Neural cell (in vitro differentiated cells): Measurements from ENCODE around the gene GMPR. TPM values are rescaled to one million over a fixed set of nuclear protein-coding genes. Genes with fewer than 3 reads are reported as not detected.

ENCODE experiments used
- H2AFZ ChIP-seq: fragments of 200-600, 300-800 bp; sonication (generic), shearing (Covaris generic); 2 replicates; pipeline ENCODE4 v1.6.0; 2014; ENCODE audit warnings: low read depth, mild to moderate bottlenecking, antibody characterized with exemption, low read length, moderate library complexity
- H3F3A ChIP-seq: fragments of 200-600 bp; shearing (Covaris generic); 2 replicates; pipeline ENCODE4 v1.6.1; 2016; ENCODE audit warnings: mild to moderate bottlenecking, moderate library complexity, mixed read lengths, antibody characterized with exemption, low read length; ENCODE audit not compliant: insufficient read depth, poor library complexity, severe bottlenecking
- H3K27ac ChIP-seq: fragments of 200-600, 300-800 bp; sonication (generic), shearing (Covaris generic); 2 replicates; pipeline ENCODE4 v1.5.1; 2014; ENCODE audit warnings: mild to moderate bottlenecking, low read length, moderate library complexity
- H3K27me3 ChIP-seq: fragments of 300-800, 200-600 bp; sonication (generic), shearing (Covaris generic); 2 replicates; pipeline ENCODE4 v1.6.0; 2014; ENCODE audit warnings: mild to moderate bottlenecking, low read depth, low read length, moderate library complexity; ENCODE audit not compliant: insufficient read depth
- H3K36me3 ChIP-seq: fragments of 300-800, 200-600 bp; sonication (generic), shearing (Covaris generic); 2 replicates; pipeline ENCODE4 v1.5.1; 2014; ENCODE audit warnings: mild to moderate bottlenecking, antibody characterized with exemption, low read length, moderate library complexity; ENCODE audit not compliant: insufficient read depth
- H3K4me2 ChIP-seq: fragments of 300-800, 200-600 bp; sonication (generic), shearing (Covaris generic); 2 replicates; pipeline ENCODE4 v1.6.0; 2014; ENCODE audit warnings: mild to moderate bottlenecking, low read length
- H3K4me3 ChIP-seq: fragments of 300-800, 200-600 bp; sonication (generic), shearing (Covaris generic); 2 replicates; pipeline ENCODE4 v1.5.1; 2014; ENCODE audit warnings: mild to moderate bottlenecking, low read length, moderate library complexity
- H3K79me2 ChIP-seq: fragments of 200-600 bp; shearing (Covaris generic); replicated peaks from 2 replicates; pipeline ENCODE4 v1.6.0; 2014; ENCODE audit warnings: mild to moderate bottlenecking, low read length, moderate library complexity; ENCODE audit not compliant: insufficient read depth
- H3K9ac ChIP-seq: fragments of 300-800, 200-600 bp; sonication (generic), shearing (Covaris generic); 2 replicates; pipeline ENCODE4 v1.6.1; 2016; ENCODE audit warnings: mild to moderate bottlenecking, low read length, mixed read lengths
- H3K9me2 ChIP-seq: fragments of 200-600 bp; shearing (Covaris generic); 2 replicates; pipeline ENCODE4 v1.6.1; 2016; ENCODE audit warnings: mild to moderate bottlenecking, low read length, mixed read lengths; ENCODE audit not compliant: insufficient read depth
- H3K9me3 ChIP-seq: fragments of 200-600, 300-800 bp; sonication (generic), shearing (Covaris generic); 2 replicates; pipeline ENCODE4 v1.6.1; 2016; ENCODE audit warnings: mild to moderate bottlenecking, mixed run types, low read length, moderate library complexity, mixed read lengths
- H4K20me1 ChIP-seq: fragments of 200-600 bp; shearing (Covaris generic); 2 replicates; pipeline ENCODE4 v1.6.1; 2016; ENCODE audit warnings: mild to moderate bottlenecking, mixed run types; ENCODE audit not compliant: insufficient read depth
- EP300 ChIP-seq: fragments of 450-650 bp; conservative IDR thresholded peaks from 2 replicates; pipeline ENCODE4 v1.6.1; 2014; ENCODE audit warnings: antibody characterized with exemption, mild to moderate bottlenecking, moderate library complexity; ENCODE audit not compliant: poor library complexity, severe bottlenecking
- EZH2 ChIP-seq: fragments of 200-600, 300-800 bp; shearing (Covaris generic), sonication (generic); IDR thresholded peaks from 2 replicates; pipeline ENCODE4 v1.6.1; 2014; ENCODE audit warnings: antibody characterized with exemption, low read length, borderline replicate concordance, mild to moderate bottlenecking; ENCODE audit not compliant: insufficient read depth, poor library complexity, severe bottlenecking
- MXI1 ChIP-seq: fragments of 450-650 bp; conservative IDR thresholded peaks from 2 replicates; pipeline ENCODE4 v1.6.1; 2014; ENCODE audit warnings: antibody characterized with exemption, mild to moderate bottlenecking; ENCODE audit not compliant: poor library complexity, severe bottlenecking
- POLR2AphosphoS5 ChIP-seq: IDR thresholded peaks from 2 replicates; pipeline ENCODE4 v1.6.1; 2012
- RAD21 ChIP-seq: fragments of 450-650 bp; conservative IDR thresholded peaks from 2 replicates; pipeline ENCODE4 v1.6.1; 2014; ENCODE audit warnings: antibody characterized with exemption, mild to moderate bottlenecking, moderate library complexity
- SMC3 ChIP-seq: fragments of 450-650 bp; conservative IDR thresholded peaks from 2 replicates; pipeline ENCODE4 v1.6.1; 2014; ENCODE audit warnings: antibody characterized with exemption, mild to moderate bottlenecking, moderate library complexity; ENCODE audit not compliant: poor library complexity
- TAF1 ChIP-seq: IDR thresholded peaks from 2 replicates; pipeline ENCODE4 v1.6.1; 2012; ENCODE audit warnings: low read depth
- polyA plus RNA-seq: library from polyadenylated mRNA; depleted of rRNA; stranded (reverse); fragments of >200 nt; gene quantifications from 2 replicates; pipeline ENCODE4 v1.2.3, GENCODE V29; 2014
- TF ChIP-seq, protein P1 (sequence below): fragments of 450-650 bp; IDR thresholded peaks from 2 replicates; pipeline ENCODE4 v1.5.1; 2014; ENCODE audit warnings: antibody characterized with exemption, mild to moderate bottlenecking, moderate library complexity; ENCODE audit not compliant: poor library complexity, severe bottlenecking
- TF ChIP-seq, protein P2 (sequence below): IDR thresholded peaks from 2 replicates; pipeline ENCODE4 v1.6.1; 2012; ENCODE audit warnings: borderline replicate concordance

Gene GMPR
- polyA plus RNA-seq, 1 donor from 2014 or later: not detected

DNA sequence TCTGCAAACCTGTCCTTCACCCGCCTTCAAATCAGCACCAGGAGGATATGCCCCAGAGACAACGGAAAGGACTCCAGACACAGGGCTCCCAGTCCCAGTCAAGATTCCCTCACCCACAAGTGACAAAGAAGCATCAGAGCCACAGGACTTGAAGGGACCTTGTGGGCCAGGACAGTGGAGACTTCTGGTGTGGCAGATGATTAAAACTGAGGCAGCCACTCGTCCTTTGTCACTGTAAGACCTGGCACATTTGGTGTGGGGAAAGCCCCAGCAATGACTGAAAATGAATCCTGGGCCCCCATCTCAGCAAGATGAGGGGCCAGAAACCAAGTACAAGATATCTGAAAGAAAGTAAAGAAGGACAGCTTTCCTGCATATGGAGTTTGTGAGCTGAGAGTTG lies 15.6 kb upstream of the GMPR start:
- no peaks in the 10 kb centered on the region for H4K20me1 ChIP-seq
- no peak overlapping the region for H2AFZ ChIP-seq
- no peak overlapping the region for H3K9ac ChIP-seq
- H3K4me2 ChIP-seq: no peak overlapping the region
- TF ChIP-seq EZH2 (no peak), SMC3 (no peak)
- TF ChIP-seq, protein P1, sequence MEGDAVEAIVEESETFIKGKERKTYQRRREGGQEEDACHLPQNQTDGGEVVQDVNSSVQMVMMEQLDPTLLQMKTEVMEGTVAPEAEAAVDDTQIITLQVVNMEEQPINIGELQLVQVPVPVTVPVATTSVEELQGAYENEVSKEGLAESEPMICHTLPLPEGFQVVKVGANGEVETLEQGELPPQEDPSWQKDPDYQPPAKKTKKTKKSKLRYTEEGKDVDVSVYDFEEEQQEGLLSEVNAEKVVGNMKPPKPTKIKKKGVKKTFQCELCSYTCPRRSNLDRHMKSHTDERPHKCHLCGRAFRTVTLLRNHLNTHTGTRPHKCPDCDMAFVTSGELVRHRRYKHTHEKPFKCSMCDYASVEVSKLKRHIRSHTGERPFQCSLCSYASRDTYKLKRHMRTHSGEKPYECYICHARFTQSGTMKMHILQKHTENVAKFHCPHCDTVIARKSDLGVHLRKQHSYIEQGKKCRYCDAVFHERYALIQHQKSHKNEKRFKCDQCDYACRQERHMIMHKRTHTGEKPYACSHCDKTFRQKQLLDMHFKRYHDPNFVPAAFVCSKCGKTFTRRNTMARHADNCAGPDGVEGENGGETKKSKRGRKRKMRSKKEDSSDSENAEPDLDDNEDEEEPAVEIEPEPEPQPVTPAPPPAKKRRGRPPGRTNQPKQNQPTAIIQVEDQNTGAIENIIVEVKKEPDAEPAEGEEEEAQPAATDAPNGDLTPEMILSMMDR: no peak
- no peaks in the 10 kb centered on the region for H3K27me3 ChIP-seq
- H3K36me3 ChIP-seq: no peaks in the 10 kb centered on the region
- no peaks in the 10 kb centered on the region for H3F3A ChIP-seq
- no peak overlapping the region for H3K27ac ChIP-seq
- H3K79me2 ChIP-seq: no peaks in the 10 kb centered on the region
- no peaks in the 10 kb centered on the region for H3K9me3 ChIP-seq
- no peak overlapping the region for H3K4me3 ChIP-seq
- no peaks in the 10 kb centered on the region for H3K9me2 ChIP-seq

DNA sequence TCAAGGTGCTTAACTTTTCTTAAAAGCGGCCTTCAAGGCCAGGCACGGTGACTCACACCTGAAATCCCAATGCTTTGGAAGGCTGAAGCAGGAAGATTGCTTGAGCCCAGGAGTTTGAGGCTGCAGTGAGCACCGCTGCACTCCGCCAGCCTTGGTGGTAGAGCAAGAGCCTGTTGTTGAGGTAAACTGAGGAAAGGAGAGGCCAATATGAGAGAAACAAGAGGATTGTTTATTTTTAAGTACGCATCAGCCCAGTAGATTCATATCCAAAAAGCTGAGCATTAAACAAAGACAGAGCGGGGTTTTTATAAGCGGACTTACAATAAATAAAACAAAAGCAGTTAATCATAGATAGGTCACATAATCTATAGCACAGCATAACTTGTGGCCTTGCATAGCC lies 15.0 kb upstream of the GMPR start:
- Histone ChIP-seq H3F3A (no peaks in the 10 kb centered on the region), H3K4me2 (no peak overlapping the region), H3K9me2 (no peaks in the 10 kb centered on the region), H3K9ac (no peak overlapping the region), H3K36me3 (no peaks in the 10 kb centered on the region), H2AFZ (no peak overlapping the region), H3K9me3 (no peaks in the 10 kb centered on the region), H4K20me1 (no peaks in the 10 kb centered on the region), H3K4me3 (no peak overlapping the region), H3K27ac (no peak overlapping the region), H3K27me3 (no peaks in the 10 kb centered on the region), H3K79me2 (no peaks in the 10 kb centered on the region)
- TF ChIP-seq, protein P2, sequence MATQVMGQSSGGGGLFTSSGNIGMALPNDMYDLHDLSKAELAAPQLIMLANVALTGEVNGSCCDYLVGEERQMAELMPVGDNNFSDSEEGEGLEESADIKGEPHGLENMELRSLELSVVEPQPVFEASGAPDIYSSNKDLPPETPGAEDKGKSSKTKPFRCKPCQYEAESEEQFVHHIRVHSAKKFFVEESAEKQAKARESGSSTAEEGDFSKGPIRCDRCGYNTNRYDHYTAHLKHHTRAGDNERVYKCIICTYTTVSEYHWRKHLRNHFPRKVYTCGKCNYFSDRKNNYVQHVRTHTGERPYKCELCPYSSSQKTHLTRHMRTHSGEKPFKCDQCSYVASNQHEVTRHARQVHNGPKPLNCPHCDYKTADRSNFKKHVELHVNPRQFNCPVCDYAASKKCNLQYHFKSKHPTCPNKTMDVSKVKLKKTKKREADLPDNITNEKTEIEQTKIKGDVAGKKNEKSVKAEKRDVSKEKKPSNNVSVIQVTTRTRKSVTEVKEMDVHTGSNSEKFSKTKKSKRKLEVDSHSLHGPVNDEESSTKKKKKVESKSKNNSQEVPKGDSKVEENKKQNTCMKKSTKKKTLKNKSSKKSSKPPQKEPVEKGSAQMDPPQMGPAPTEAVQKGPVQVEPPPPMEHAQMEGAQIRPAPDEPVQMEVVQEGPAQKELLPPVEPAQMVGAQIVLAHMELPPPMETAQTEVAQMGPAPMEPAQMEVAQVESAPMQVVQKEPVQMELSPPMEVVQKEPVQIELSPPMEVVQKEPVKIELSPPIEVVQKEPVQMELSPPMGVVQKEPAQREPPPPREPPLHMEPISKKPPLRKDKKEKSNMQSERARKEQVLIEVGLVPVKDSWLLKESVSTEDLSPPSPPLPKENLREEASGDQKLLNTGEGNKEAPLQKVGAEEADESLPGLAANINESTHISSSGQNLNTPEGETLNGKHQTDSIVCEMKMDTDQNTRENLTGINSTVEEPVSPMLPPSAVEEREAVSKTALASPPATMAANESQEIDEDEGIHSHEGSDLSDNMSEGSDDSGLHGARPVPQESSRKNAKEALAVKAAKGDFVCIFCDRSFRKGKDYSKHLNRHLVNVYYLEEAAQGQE: no peak
- TF ChIP-seq MXI1 (no peak), POLR2AphosphoS5 (no peak), RAD21 (no peak), TAF1 (no peak), EP300 (no peak)
- TF ChIP-seq, protein P1: no peak
